Activated T-cell treated with anti-CD3 and anti-CD28 coated beads for 1 hour (primary cell): ENCODE results near the gene CROCC.

Source experiments
- DNase-seq: peaks from one replicate; pipeline ENCODE4 v3.0.0-alpha.2; 2020; ENCODE audit warnings: low read depth

Gene CROCC

GRCh38 chr1:16969057-16969611, 47.4 kb downstream of the CROCC start:
- no peak for DNase-seq

- DNase-seq, result no peak
Observed at GRCh38 chr1:16969651-16970050, 47.9 kb downstream of the CROCC start.

GRCh38 chr1:16970132-16970910, 48.6 kb downstream of the CROCC start:
- DNase-seq, result no peak

GRCh38 chr1:16971341-16972188, 49.8 kb downstream of the CROCC start:
- DNase-seq, result no peak

GRCh38 chr1:16972189-16972895, 50.6 kb downstream of the CROCC start:
- DNase-seq, result no peak

- DNase-seq, result no peak
Observed at GRCh38 chr1:16973215-16973614, 51.5 kb downstream of the CROCC start.

GRCh38 chr1:16975211-16975610, 53.5 kb downstream of the CROCC start:
- no peak for DNase-seq

GRCh38 chr1:16975838-16976237, 54.1 kb downstream of the CROCC start:
- DNase-seq, result no peak

- no peak for DNase-seq
Observed at GRCh38 chr1:16976966-16977365, 55.2 kb downstream of the CROCC start.

GRCh38 chr1:16977377-16977776, 55.6 kb downstream of the CROCC start:
- no peak for DNase-seq

GRCh38 chr1:16978139-16978538, 56.4 kb downstream of the CROCC start:
- DNase-seq, result no peak

GRCh38 chr1:16978567-16979474, 57.1 kb downstream of the CROCC start:
- no peak for DNase-seq

- no peak for DNase-seq
Observed at GRCh38 chr1:16979475-16980327, 58.0 kb downstream of the CROCC start.

GRCh38 chr1:16980473-16981268, 58.9 kb downstream of the CROCC start, which contains the start of gene MFAP2:
Gene MFAP2, minus strand, starts transcription at chr1:16980620. Its CDS starts 2,347 bp downstream, at chr1:16978273.
- no peak for DNase-seq

- no peak for DNase-seq
Observed at GRCh38 chr1:16981269-16981849, 59.6 kb downstream of the CROCC start.

- DNase-seq, result no peak
Observed at GRCh38 chr1:16982902-16983301, 61.2 kb downstream of the CROCC start.

- no peak for DNase-seq
Observed at GRCh38 chr1:16983649-16984048, 61.9 kb downstream of the CROCC start.

GRCh38 chr1:16984717-16985116, 63.0 kb downstream of the CROCC start:
- no peak for DNase-seq

- no peak for DNase-seq
Observed at GRCh38 chr1:16986113-16986512, 64.4 kb downstream of the CROCC start.
